Upper lobe of right lung (tissue), 1 donor: Measurements from ENCODE around the gene GHRH. TPM values are rescaled to one million over a fixed set of nuclear protein-coding genes. Genes with fewer than 3 reads are reported as not detected.

Source experiments
- ATAC-seq: fragments of 200-7000 bp; cut with Tn5 transposase; one replicate; pipeline ENCODE4 v1.9.1; 2020; ENCODE audit warnings: mild to moderate bottlenecking, moderate library complexity
- DNase-seq: peaks from one replicate; pipeline ENCODE4 v3.0.0-alpha.2; 2020
- H3K27ac ChIP-seq: fragments of 200-600 bp; one replicate; pipeline ENCODE4 v1.8.0; 2022
- H3K27me3 ChIP-seq: fragments of 200-600 bp; one replicate; pipeline ENCODE4 v1.8.0; 2022; ENCODE audit warnings: mild to moderate bottlenecking
- H3K36me3 ChIP-seq: fragments of 200-600 bp; one replicate; pipeline ENCODE4 v1.8.0; 2022
- H3K4me1 ChIP-seq: fragments of 200-600 bp; one replicate; pipeline ENCODE4 v1.8.0; 2022
- H3K4me3 ChIP-seq: fragments of 200-600 bp; one replicate; pipeline ENCODE4 v1.8.0; 2022; ENCODE audit warnings: mild to moderate bottlenecking
- H3K9me3 ChIP-seq: fragments of 200-600 bp; one replicate; pipeline ENCODE4 v1.8.0; 2022
- CTCF ChIP-seq: fragments of 200-600 bp; IDR thresholded peaks from one replicate; pipeline ENCODE4 v1.8.0; 2022; ENCODE audit warnings: antibody characterized with exemption
- intact Hi-C: fragments of 100-400 bp; cut with DNase I; formaldehyde crosslinking; loops from one replicate; pipeline ENCODE4 v1.11.0; 2022
- total RNA-seq: library from RNA; stranded (reverse); fragmentation: NEBNext Ultra II Directional; extraction: Animal tissue kit (Norgen Biotek cat#: 25700); gene quantifications from one replicate; pipeline ENCODE4 v1.2.1, GENCODE V29; 2021
- donor health status: DM: no; HTN: yes; CAD: no; lungs with severe emphysema.

Gene GHRH
- total RNA-seq, 1 donor from 2014 or later = not detected

GRCh38 chr20:37205130-37205529, 56.5 kb downstream of the GHRH start:
- TF ChIP-seq CTCF = no peak
- ATAC-seq (peak; percentile 38), DNase-seq (no peak)
- Histone ChIP-seq H3K9me3 (no peaks in the 10 kb centered on the region), H3K4me3 (no peak overlapping the region), H3K4me1 (peaks cover 10% of the 10 kb centered on the region), H3K27ac (no peak overlapping the region), H3K27me3 (no peaks in the 10 kb centered on the region), H3K36me3 (peaks cover 95% of the 10 kb centered on the region)
- intact Hi-C loops = no loop called here

GRCh38 chr20:37204056-37204455, 57.6 kb downstream of the GHRH start:
- H3K36me3 ChIP-seq = peaks cover 95% of the 10 kb centered on the region
- H3K9me3 ChIP-seq = no peaks in the 10 kb centered on the region
- no peaks in the 10 kb centered on the region for H3K27me3 ChIP-seq
- DNase-seq (no peak), ATAC-seq (no peak)
- H3K4me1 ChIP-seq = peaks cover 10% of the 10 kb centered on the region
- intact Hi-C loops = no loop called here
- no peak for TF ChIP-seq CTCF
- H3K4me3 ChIP-seq = no peak overlapping the region
- no peak overlapping the region for H3K27ac ChIP-seq

GRCh38 chr20:37202267-37202943, 59.2 kb downstream of the GHRH start:
- ATAC-seq (peak; percentile 90), DNase-seq (no peak)
- intact Hi-C loops = no loop called here
- H3K27me3 ChIP-seq = no peaks in the 10 kb centered on the region
- no peaks in the 10 kb centered on the region for H3K9me3 ChIP-seq
- peak; percentile 81 for TF ChIP-seq CTCF
- peaks cover 10% of the 10 kb centered on the region for H3K4me1 ChIP-seq
- peaks cover 95% of the 10 kb centered on the region for H3K36me3 ChIP-seq
- H3K4me3 ChIP-seq = no peak overlapping the region
- H3K27ac ChIP-seq = peak overlapping the region; percentile 45

GRCh38 chr20:37201827-37202162, 59.8 kb downstream of the GHRH start:
- Histone ChIP-seq H3K27ac (peak overlapping the region; percentile 45), H3K4me1 (peaks cover 10% of the 10 kb centered on the region), H3K9me3 (no peaks in the 10 kb centered on the region), H3K27me3 (no peaks in the 10 kb centered on the region), H3K36me3 (peaks cover 90% of the 10 kb centered on the region), H3K4me3 (no peak overlapping the region)
- ATAC-seq (no peak), DNase-seq (no peak)
- TF ChIP-seq CTCF = no peak
- intact Hi-C loops = no loop called here

Other genes starting within 250 kb of the GHRH start
- 5.7 TPM for gene RBL1, start 165.8 kb downstream of the GHRH start, total RNA-seq
- 185 TPM for gene RPN2, start 82.5 kb downstream of the GHRH start, total RNA-seq
- gene MROH8, start 82.3 kb downstream of the GHRH start, total RNA-seq = 1.5 TPM
- 30.8 TPM for gene MANBAL, start 27.8 kb upstream of the GHRH start, total RNA-seq
- gene SRC, start 84.3 kb upstream of the GHRH start, total RNA-seq = 64.0 TPM